SK-N-SH treated with all-trans-retinoic acid at 6 μM for 48 hours (cell line): ENCODE results near the gene USP43.

Source experiments
- ARNTL ChIP-seq: fragments of 450-650 bp; formaldehyde crosslinking; IDR thresholded peaks from 2 replicates; pipeline ENCODE4 v1.5.0; 2020; ENCODE audit warnings: low read depth, mild to moderate bottlenecking, moderate library complexity, borderline replicate concordance
- GLIS3 ChIP-seq: fragments of 250-450 bp; sonication (Bioruptor Pico); IDR thresholded peaks from 2 replicates; pipeline ENCODE4 v1.5.0; 2020; ENCODE audit warnings: mild to moderate bottlenecking, moderate library complexity
- ZFP3 ChIP-seq: fragments of 250-450 bp; sonication (Bioruptor Pico); IDR thresholded peaks from 2 replicates; pipeline ENCODE4 v1.5.0; 2020; ENCODE audit warnings: mild to moderate bottlenecking, moderate library complexity
- ZNF8 ChIP-seq: fragments of 450-650 bp; formaldehyde crosslinking; IDR thresholded peaks from 2 replicates; pipeline ENCODE4 v1.5.0; 2020; ENCODE audit warnings: mild to moderate bottlenecking, moderate library complexity
- TF ChIP-seq, protein P1 (sequence below): fragments of 250-450 bp; sonication (Bioruptor Pico); IDR thresholded peaks from 2 replicates; pipeline ENCODE4 v1.5.1; 2020; ENCODE audit warnings: low read depth, mild to moderate bottlenecking, moderate library complexity
- TF ChIP-seq, protein P2 (sequence below): fragments of 250-450 bp; sonication (Bioruptor Pico); IDR thresholded peaks from 2 replicates; pipeline ENCODE4 v1.8.0; 2020; ENCODE audit warnings: mild to moderate bottlenecking, moderate library complexity, borderline replicate concordance

DNA sequence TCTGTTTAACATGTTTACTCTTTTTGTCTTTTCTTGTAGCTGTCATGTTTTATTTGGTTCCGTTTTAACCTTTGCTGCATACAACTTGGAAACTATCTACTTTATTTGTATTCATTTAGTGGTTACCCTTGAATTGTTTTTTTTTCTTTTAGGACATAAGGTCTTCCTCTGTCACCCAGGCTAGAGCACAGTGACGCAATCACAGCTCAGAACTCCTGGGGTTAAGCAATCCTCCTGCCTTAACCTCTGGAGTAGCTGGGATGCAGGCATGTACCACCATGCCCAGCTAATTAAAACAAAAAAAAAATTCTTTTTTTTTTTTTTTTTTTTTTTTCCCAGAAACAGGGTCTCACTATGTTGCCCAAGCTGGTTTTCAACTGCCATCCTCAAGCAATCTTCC, 29.8 kb upstream of the USP43 start:
- TF ChIP-seq, protein P1, sequence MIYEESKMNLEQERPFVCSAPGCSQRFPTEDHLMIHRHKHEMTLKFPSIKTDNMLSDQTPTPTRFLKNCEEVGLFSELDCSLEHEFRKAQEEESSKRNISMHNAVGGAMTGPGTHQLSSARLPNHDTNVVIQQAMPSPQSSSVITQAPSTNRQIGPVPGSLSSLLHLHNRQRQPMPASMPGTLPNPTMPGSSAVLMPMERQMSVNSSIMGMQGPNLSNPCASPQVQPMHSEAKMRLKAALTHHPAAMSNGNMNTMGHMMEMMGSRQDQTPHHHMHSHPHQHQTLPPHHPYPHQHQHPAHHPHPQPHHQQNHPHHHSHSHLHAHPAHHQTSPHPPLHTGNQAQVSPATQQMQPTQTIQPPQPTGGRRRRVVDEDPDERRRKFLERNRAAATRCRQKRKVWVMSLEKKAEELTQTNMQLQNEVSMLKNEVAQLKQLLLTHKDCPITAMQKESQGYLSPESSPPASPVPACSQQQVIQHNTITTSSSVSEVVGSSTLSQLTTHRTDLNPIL: no peak
- TF ChIP-seq, protein P2, sequence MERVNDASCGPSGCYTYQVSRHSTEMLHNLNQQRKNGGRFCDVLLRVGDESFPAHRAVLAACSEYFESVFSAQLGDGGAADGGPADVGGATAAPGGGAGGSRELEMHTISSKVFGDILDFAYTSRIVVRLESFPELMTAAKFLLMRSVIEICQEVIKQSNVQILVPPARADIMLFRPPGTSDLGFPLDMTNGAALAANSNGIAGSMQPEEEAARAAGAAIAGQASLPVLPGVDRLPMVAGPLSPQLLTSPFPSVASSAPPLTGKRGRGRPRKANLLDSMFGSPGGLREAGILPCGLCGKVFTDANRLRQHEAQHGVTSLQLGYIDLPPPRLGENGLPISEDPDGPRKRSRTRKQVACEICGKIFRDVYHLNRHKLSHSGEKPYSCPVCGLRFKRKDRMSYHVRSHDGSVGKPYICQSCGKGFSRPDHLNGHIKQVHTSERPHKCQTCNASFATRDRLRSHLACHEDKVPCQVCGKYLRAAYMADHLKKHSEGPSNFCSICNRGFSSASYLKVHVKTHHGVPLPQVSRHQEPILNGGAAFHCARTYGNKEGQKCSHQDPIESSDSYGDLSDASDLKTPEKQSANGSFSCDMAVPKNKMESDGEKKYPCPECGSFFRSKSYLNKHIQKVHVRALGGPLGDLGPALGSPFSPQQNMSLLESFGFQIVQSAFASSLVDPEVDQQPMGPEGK (CRISPR knock-in tag): no peak
- TF ChIP-seq ZNF8 (no peak), GLIS3 (CRISPR knock-in tag) (no peak), ZFP3 (CRISPR knock-in tag) (no peak), ARNTL (no peak)
